HG03460 (cell line): ENCODE results near the gene CNKSR2.

Experiments used
- ATAC-seq: cut with Tn5 transposase; IDR thresholded peaks from one replicate; pipeline ENCODE4 v1.9.1; 2021; ENCODE audit not compliant: unreplicated experiment

The CNKSR2 gene

GRCh38 chrX:21590012-21590776 is 216.0 kb downstream of the CNKSR2 start:
- no peak for ATAC-seq

- ATAC-seq = no peak
Observed at GRCh38 chrX:21606002-21606401, 231.8 kb downstream of the CNKSR2 start.

- no peak for ATAC-seq
Observed at GRCh38 chrX:21610168-21610567, 235.9 kb downstream of the CNKSR2 start.

GRCh38 chrX:21612154-21612553 is 237.9 kb downstream of the CNKSR2 start:
- no peak for ATAC-seq

- ATAC-seq = no peak
Observed at GRCh38 chrX:21616386-21616785, 242.2 kb downstream of the CNKSR2 start.

GRCh38 chrX:21620234-21620633 is 246.0 kb downstream of the CNKSR2 start:
- ATAC-seq = no peak

- ATAC-seq = no peak
Observed at GRCh38 chrX:21623778-21624501, 249.7 kb downstream of the CNKSR2 start.

- no peak for ATAC-seq
Observed at GRCh38 chrX:21632027-21632426, 257.8 kb downstream of the CNKSR2 start.

- no peak for ATAC-seq
Observed at GRCh38 chrX:21638311-21638710, 264.1 kb downstream of the CNKSR2 start.

GRCh38 chrX:21639775-21640174 is 265.6 kb downstream of the CNKSR2 start:
- ATAC-seq = no peak

- no peak for ATAC-seq
Observed at GRCh38 chrX:21645431-21645830, 271.2 kb downstream of the CNKSR2 start.

GRCh38 chrX:21645886-21646285 is 271.7 kb downstream of the CNKSR2 start:
- no peak for ATAC-seq

GRCh38 chrX:21655901-21656586 is 281.8 kb downstream of the CNKSR2 start:
- no peak for ATAC-seq

GRCh38 chrX:21656587-21657317 is 282.5 kb downstream of the CNKSR2 start:
- ATAC-seq = no peak

GRCh38 chrX:21657318-21658151 is 283.3 kb downstream of the CNKSR2 start:
- no peak for ATAC-seq

GRCh38 chrX:21658152-21658737 is 284.0 kb downstream of the CNKSR2 start, which contains the start of gene KLHL34:
Gene KLHL34, minus strand, starts transcription at chrX:21658330. Its CDS starts 542 bp downstream, at chrX:21657788.
- ATAC-seq = no peak

- no peak for ATAC-seq
Observed at GRCh38 chrX:21658746-21659145, 284.5 kb downstream of the CNKSR2 start.

GRCh38 chrX:21659320-21659719 is 285.1 kb downstream of the CNKSR2 start:
- no peak for ATAC-seq

- ATAC-seq = no peak
Observed at GRCh38 chrX:21660156-21660555, 285.9 kb downstream of the CNKSR2 start.

- ATAC-seq = no peak
Observed at GRCh38 chrX:21661316-21661715, 287.1 kb downstream of the CNKSR2 start.
